Measurements from ENCODE around the gene KIRREL3. TPM values are rescaled to one million over a fixed set of nuclear protein-coding genes. Genes with fewer than 3 reads are reported as not detected.
A peak's percentile ranks its signal among the peaks of the same experiment; 100 is the strongest.

KIRREL3 gene
- polyA plus RNA-seq, 4 donors, result 1.5 to 2.1 (median 2.0) TPM

- no peak for DNase-seq (ENCODE audit: low read depth in 4 of 4, low spot score in 2 of 4)
These were observed 517.9 kb downstream of the KIRREL3 start for GRCh38 chr11:126482586-126483108.

- DNase-seq (ENCODE audit: low read depth in 4 of 4, low spot score in 2 of 4), result no peak
These were observed 519.3 kb downstream of the KIRREL3 start for GRCh38 chr11:126481303-126481680.

GRCh38 chr11:126480410-126481302 is 519.9 kb downstream of the KIRREL3 start:
- peak; percentile 66 to 83 (median 72) for DNase-seq (ENCODE audit: low read depth in 4 of 4, low spot score in 2 of 4)

GRCh38 chr11:126480015-126480409 is 520.6 kb downstream of the KIRREL3 start:
- DNase-seq (ENCODE audit: low read depth in 4 of 4, low spot score in 2 of 4), result no peak

GRCh38 chr11:126479178-126479930 is 521.2 kb downstream of the KIRREL3 start:
- no peak for DNase-seq (ENCODE audit: low read depth in 4 of 4, low spot score in 2 of 4)

GRCh38 chr11:126478466-126478865 is 522.1 kb downstream of the KIRREL3 start:
- DNase-seq (ENCODE audit: low read depth in 4 of 4, low spot score in 2 of 4), result no peak

- no peak for DNase-seq (ENCODE audit: low read depth in 4 of 4, low spot score in 2 of 4)
These were observed 522.9 kb downstream of the KIRREL3 start for GRCh38 chr11:126477535-126478305.

- DNase-seq (ENCODE audit: low read depth in 4 of 4, low spot score in 2 of 4), result no peak
These were observed 523.6 kb downstream of the KIRREL3 start for GRCh38 chr11:126476977-126477376.

GRCh38 chr11:126476266-126476924 is 524.2 kb downstream of the KIRREL3 start:
- no peak for DNase-seq (ENCODE audit: low read depth in 4 of 4, low spot score in 2 of 4)

GRCh38 chr11:126475014-126475991 is 525.3 kb downstream of the KIRREL3 start:
- no peak for DNase-seq (ENCODE audit: low read depth in 4 of 4, low spot score in 2 of 4)

GRCh38 chr11:126474220-126474619 is 526.4 kb downstream of the KIRREL3 start:
- no peak for DNase-seq (ENCODE audit: low read depth in 4 of 4, low spot score in 2 of 4)

- DNase-seq (ENCODE audit: low read depth in 4 of 4, low spot score in 2 of 4), result no peak
These were observed 527.3 kb downstream of the KIRREL3 start for GRCh38 chr11:126473269-126473668.

- DNase-seq (ENCODE audit: low read depth in 4 of 4, low spot score in 2 of 4), result no peak
These were observed 531.3 kb downstream of the KIRREL3 start for GRCh38 chr11:126469311-126469710.

- DNase-seq (ENCODE audit: low read depth in 4 of 4, low spot score in 2 of 4), result no peak
These were observed 532.5 kb downstream of the KIRREL3 start for GRCh38 chr11:126468102-126468521.

GRCh38 chr11:126467471-126467870 is 533.1 kb downstream of the KIRREL3 start:
- no peak for DNase-seq (ENCODE audit: low read depth in 4 of 4, low spot score in 2 of 4)

GRCh38 chr11:126467046-126467370 is 533.6 kb downstream of the KIRREL3 start:
- DNase-seq (ENCODE audit: low read depth in 4 of 4, low spot score in 2 of 4), result no peak

- no peak for DNase-seq (ENCODE audit: low read depth in 4 of 4, low spot score in 2 of 4)
These were observed 534.1 kb downstream of the KIRREL3 start for GRCh38 chr11:126466236-126467045.

GRCh38 chr11:126465573-126466188 is 534.9 kb downstream of the KIRREL3 start:
- DNase-seq (ENCODE audit: low read depth in 4 of 4, low spot score in 2 of 4), result no peak
